ENCODE data around the gene SEMA4D.

The SEMA4D gene

DNA sequence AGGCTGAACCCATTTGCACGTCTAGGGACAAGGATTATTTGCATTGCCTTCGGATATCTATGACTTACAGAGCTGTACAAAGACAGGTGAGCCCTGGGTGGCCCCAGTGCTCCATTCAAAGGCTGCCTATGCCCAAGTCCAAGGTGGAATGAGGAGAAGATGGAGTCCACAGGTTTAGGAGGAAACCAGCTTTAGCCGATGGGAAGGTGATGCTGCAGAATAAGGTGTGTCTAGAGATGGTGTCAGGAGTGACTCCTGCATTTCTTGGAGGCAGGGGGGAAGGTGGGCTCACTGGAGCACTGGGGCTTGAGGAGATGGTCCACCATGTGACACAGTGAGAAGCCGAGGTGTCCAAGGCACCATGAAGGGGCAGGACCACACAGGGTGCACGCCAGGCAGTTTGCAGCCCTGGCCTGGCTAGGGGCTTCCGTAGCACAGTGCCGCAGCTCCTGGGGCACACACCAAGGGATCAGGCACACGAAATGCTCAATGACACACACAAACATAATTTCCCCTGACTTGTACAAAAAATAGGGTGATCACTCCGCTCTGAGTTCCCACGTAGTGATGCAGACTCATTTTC is 32.1 kb downstream of the SEMA4D start:
- DNase-seq (ENCODE audit: low read depth in 2 of 2): no peak

DNA sequence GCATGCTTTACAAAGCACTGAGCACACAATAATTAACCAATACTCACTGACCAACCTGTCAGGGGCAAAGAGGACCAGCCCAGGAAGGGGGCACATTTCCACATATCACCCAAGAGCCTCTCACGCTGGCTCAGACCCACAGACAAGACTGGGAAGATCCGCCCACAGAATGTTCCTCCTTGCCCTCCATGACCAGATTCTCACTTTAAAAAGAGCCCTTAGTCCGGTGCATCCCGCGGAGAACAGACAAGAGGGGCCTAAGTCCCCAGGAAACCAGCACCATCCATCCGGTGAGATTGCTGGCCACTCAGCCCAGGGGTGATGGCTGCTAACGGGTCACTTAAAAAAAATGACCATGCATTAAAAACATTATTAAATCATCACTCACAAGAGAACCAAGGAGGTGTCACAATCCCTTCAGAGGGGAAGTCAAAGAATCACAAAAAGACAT is 32.9 kb downstream of the SEMA4D start:
- no peak for DNase-seq (ENCODE audit: low read depth in 2 of 2)

GRCh38 chr9:89464300-89464901 is 33.5 kb downstream of the SEMA4D start:
- no peak for DNase-seq (ENCODE audit: low read depth in 2 of 2)

GRCh38 chr9:89462817-89463683 is 34.9 kb downstream of the SEMA4D start:
- no peak for DNase-seq (ENCODE audit: low read depth in 2 of 2)

GRCh38 chr9:89462199-89462598 is 35.7 kb downstream of the SEMA4D start:
- no peak for DNase-seq (ENCODE audit: low read depth in 2 of 2)

DNA sequence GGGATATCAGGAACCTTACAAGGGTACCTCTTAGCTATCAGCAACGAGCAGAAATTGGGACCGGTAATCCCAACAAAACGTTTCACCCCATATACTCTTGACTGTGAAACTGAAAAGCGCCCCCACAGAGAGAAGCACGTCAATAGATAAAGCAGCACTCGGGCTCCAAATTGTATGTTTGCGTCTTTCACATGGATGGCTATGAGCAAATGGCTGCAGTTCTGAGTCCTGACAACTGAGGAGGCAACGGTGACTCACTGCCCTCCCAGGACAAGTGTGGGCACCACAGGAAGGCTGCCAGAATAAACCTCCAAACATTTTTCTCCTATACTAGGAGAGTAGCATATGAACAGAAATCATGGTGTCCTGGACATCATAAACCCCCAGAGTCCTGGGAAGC is 36.6 kb downstream of the SEMA4D start:
- no peak for DNase-seq (ENCODE audit: low read depth in 2 of 2)

DNA sequence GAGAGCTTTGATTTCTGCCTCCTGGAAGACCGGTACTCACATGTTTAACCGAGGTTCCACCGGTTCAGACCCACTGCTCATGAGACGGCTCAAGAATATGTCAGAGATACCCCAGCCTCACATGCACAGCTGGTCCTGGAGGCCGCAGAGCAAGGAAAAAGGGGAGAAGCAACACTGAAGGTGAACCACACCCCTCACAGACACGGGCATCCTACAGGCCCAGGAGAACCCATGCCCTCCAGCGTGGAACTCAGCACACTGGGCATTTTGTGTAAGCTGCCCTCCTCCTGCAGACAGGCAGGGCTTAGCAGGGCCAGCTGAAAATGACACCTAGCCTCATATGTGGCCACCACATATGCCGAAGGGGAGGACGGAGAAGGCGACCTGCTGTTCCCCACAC is 37.4 kb downstream of the SEMA4D start:
- no peak for DNase-seq (ENCODE audit: low read depth in 2 of 2)

GRCh38 chr9:89458768-89459496 is 39.0 kb downstream of the SEMA4D start:
- no peak for DNase-seq (ENCODE audit: low read depth in 2 of 2)

GRCh38 chr9:89457376-89457855 is 40.5 kb downstream of the SEMA4D start:
- no peak for DNase-seq (ENCODE audit: low read depth in 2 of 2)

DNA sequence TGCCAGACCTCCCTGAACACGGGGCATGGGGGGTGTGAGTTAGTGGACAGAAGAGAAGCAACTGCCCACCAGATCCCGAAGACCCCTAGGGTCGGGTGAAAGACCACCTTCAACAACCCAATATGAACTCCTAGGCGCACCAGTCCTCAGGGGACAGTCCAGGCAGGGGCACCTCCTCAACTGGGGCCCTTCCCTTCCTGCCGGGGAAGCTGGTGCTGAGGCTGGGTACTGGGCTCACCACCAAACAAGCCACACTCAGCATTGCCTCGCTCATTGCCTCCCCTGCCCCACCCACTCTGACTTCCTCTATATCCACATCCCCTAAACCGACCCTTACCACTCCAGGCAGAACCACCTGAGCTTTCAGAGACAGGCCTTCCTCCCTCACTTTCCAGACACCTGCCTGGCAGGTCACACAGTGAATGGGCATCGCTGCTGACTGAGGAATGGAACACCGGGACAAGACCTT is 42.5 kb downstream of the SEMA4D start:
- DNase-seq (ENCODE audit: low read depth in 2 of 2): no peak

GRCh38 chr9:89454498-89455355 is 43.2 kb downstream of the SEMA4D start:
- no peak for DNase-seq (ENCODE audit: low read depth in 2 of 2)

GRCh38 chr9:89453452-89453851 is 44.5 kb downstream of the SEMA4D start:
- DNase-seq (ENCODE audit: low read depth in 2 of 2): no peak

DNA sequence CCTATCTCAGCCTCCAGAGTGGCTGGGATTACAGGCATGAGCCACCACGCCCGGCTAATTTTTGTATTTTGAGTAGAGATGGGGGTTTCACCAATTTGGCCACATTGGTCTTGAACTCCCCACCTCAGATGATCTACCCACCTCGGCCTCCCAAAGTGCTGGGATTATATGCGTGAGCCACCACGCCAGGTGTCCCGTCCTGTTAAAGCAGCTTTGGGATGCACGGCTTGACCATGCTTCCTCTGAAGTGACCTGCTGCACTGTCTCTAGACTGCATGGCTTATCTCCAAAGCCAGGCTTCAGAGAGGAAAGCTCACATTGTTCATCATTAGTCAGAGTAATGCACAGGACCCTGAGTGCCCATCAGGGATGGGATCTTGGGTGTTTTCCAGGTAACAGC is 45.4 kb downstream of the SEMA4D start:
- no peak for DNase-seq (ENCODE audit: low read depth in 2 of 2)

GRCh38 chr9:89450213-89450612 is 47.7 kb downstream of the SEMA4D start:
- DNase-seq (ENCODE audit: low read depth in 2 of 2): no peak

DNA sequence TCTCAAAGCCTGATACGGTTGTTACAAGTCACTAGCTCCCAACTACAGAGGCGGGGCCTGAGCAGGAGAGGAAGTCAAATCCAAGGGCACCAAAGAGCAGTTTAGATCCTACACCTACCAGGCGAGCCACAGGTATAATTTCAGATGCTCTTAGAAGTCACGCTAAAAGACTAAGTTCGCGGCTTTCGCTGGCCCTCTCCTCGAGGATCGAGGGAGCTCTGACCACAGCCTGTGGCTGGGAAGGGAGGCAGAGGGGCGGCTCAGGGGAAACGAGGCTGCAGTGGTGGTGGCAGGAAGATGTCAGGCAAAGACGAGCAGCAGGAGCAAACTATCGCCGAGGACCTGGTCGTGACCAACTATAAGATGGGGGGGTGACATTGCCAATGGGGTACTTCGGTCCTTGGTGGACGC is 48.6 kb downstream of the SEMA4D start:
- no peak for DNase-seq (ENCODE audit: low read depth in 2 of 2)

DNA sequence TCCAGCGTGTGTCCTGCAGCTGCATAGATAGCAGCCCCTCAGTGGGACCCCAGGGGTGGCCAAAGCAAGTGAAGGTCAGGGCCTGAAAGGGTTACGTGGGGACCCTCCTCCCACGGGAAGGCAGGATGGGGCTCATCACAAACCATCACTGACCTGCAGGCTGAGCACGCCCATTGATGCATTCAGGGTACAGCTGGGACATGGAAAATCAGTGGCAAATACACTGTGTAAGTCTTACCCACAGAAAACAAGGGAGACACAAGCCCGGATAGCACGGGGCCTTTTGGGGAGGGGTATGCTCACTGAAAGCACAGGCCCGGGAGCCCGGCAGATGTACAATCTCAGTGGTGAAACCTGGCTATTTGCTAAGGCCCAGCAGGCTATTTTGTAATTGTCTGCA is 49.1 kb downstream of the SEMA4D start:
- no peak for DNase-seq (ENCODE audit: low read depth in 2 of 2)

GRCh38 chr9:89448381-89448780 is 49.5 kb downstream of the SEMA4D start:
- no peak for DNase-seq (ENCODE audit: low read depth in 2 of 2)

GRCh38 chr9:89447416-89447815 is 50.5 kb downstream of the SEMA4D start:
- no peak for DNase-seq (ENCODE audit: low read depth in 2 of 2)

DNA sequence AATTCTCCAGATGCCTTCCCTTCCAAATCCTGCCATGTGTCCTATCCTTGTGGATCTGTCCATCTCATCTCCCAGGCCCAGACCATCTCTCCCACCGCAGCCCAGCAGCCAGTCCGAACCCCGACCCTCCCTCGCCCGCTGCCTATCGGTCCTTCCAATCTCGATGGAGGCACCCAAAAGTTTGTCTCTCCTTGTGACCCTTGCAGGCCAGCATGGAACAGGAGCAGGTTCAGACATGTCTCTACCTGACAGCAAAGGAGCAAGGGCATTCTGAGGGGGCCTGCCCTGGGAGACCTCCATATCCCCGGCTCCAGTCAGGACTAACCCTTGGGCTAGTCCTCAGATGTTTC is 51.0 kb downstream of the SEMA4D start:
- no peak for DNase-seq (ENCODE audit: low read depth in 2 of 2)

GRCh38 chr9:89446261-89446960 is 51.5 kb downstream of the SEMA4D start:
- DNase-seq (ENCODE audit: low read depth in 2 of 2): no peak
